Aorta (tissue), 5 donors: ENCODE results near the gene KIF27. TPM values are rescaled to one million over a fixed set of nuclear protein-coding genes. Genes with fewer than 3 reads are reported as not detected.
"Not testable (repeated sequence)": the region's sequence is repeated elsewhere in the genome, so short reads cannot be mapped to it uniquely, and the experiment has no call there.

ENCODE experiments used
- ATAC-seq: fragments of 200-7000 bp; cut with Tn5 transposase; one replicate; pipeline ENCODE4 v1.9.1; 2022; ENCODE audit warnings: moderate library complexity; ENCODE audit not compliant: low FRiP score
- DNase-seq, 2 donors: peaks; one replicate each; pipeline ENCODE4 v3.0.0-alpha.2; 2020
- H3K27ac ChIP-seq, 2 donors: one replicate each; pipeline ENCODE4 v1.5.1; 2013; ENCODE audit warnings: low read length in 2 of 2, mild to moderate bottlenecking in 2 of 2, moderate library complexity in 2 of 2, control low read depth in 1 of 2, inconsistent platforms in 1 of 2, low read depth in 1 of 2
- H3K27me3 ChIP-seq, 2 donors: one replicate each; pipeline ENCODE4 v1.6.1; 2013; ENCODE audit warnings: control low read depth in 1 of 2, low read length in 1 of 2, mild to moderate bottlenecking in 1 of 2, moderate library complexity in 1 of 2; ENCODE audit not compliant: insufficient read depth in 2 of 2, control insufficient read depth in 1 of 2
- H3K36me3 ChIP-seq, 2 donors: one replicate each; pipeline ENCODE4 v1.6.1; 2013; ENCODE audit warnings: control low read depth in 1 of 2, low read length in 1 of 2, mild to moderate bottlenecking in 1 of 2; ENCODE audit not compliant: insufficient read depth in 2 of 2, control insufficient read depth in 1 of 2
- H3K4me1 ChIP-seq, 2 donors: one replicate each; pipeline ENCODE4 v1.6.1; 2013; ENCODE audit warnings: low read length in 2 of 2, control low read depth in 1 of 2, mild to moderate bottlenecking in 1 of 2, moderate library complexity in 1 of 2; ENCODE audit not compliant: insufficient read depth in 2 of 2, control insufficient read depth in 1 of 2
- H3K4me3 ChIP-seq, 2 donors: one replicate each; pipeline ENCODE4 v1.5.1; 2013; ENCODE audit warnings: low read length in 2 of 2, control low read depth in 1 of 2, mild to moderate bottlenecking in 1 of 2
- H3K9me3 ChIP-seq: one replicate; pipeline ENCODE4 v1.6.1; 2013; ENCODE audit warnings: mild to moderate bottlenecking, low read length; ENCODE audit not compliant: control insufficient read depth
- WGBS, 2 donors: extraction: QIAGEN DNeasy Blood & Tissue Kit; methylation state at CpG; one replicate each; pipeline ENCODE4 v1.1.7; 2013; 5-methylcytosine and 5-hydroxymethylcytosine counted together
- intact Hi-C, 2 donors: fragments of 100-400 bp; cut with DNase I; formaldehyde crosslinking; loops; one replicate each; pipeline versions ENCODE4 v1.14.2 to v1.15.0; 2022
- polyA plus RNA-seq, 2 donors: library from polyadenylated mRNA; stranded (reverse); fragments of 200-250 nt; gene quantifications; one replicate each; pipeline ENCODE4 v1.2.3, GENCODE V29; 2013
- total RNA-seq, 2 donors: library from RNA; stranded (reverse); fragmentation: NEBNext Ultra II Directional; extraction: Animal tissue kit (Norgen Biotek cat#: 25700); gene quantifications; one replicate each; pipeline ENCODE4 v1.2.1, GENCODE V29; 2021
- donor health status: healthy with polysubstance abuse.
- donor health status: Bipolar disorder and iron deficiency.
- donor health status: DM: no; HTN: no; CAD: no.
- donor health status: DM: no; HTN: no; CAD: no.
- donor health status: DM: yes; HTN: yes; CAD: no.

The KIF27 gene
- total and polyA plus RNA-seq, 4 donors = 0.25 to 8.0 (median 4.3) TPM

GRCh38 chr9:83849895-83850294, 71.3 kb downstream of the KIF27 start:
- intact Hi-C loops, H3K27me3 ChIP-seq, H3K4me1 ChIP-seq, H3K36me3 ChIP-seq, ATAC-seq, H3K9me3 ChIP-seq, H3K27ac ChIP-seq, DNase-seq, H3K4me3 ChIP-seq: not testable (repeated sequence)
- WGBS, 2 donors = 95 to 98% methylated on average over 8 of the region's 8 CpGs

DNA sequence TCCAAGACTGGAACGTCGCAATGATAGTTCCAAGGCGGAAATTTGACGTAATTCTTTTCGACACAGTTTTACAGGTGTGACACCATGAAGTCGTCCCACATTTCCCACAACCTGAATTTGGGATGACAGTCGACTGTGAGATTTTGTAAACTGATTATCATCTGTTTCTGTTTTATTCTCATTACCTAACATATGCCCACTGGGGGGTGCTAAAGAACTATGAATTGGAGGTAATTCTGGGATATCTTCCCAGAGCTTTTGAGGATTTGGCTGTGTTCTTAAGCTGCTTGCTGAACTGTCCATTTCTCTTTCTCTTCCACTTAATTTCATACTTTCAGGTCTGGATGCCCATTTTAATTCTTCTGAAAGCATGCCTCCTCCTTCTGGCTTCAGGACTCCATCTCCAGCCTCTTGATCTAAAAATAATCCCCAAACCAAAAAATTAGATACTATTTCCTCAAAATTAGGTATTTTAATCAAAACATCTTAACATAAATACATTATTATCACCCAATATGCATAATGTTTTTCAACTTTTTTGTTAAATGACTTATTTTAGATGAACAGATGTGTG, 84.1 kb downstream of the KIF27 start:
- H3K27ac ChIP-seq, H3K4me1 ChIP-seq, H3K36me3 ChIP-seq, H3K9me3 ChIP-seq, H3K4me3 ChIP-seq, DNase-seq, intact Hi-C loops, H3K27me3 ChIP-seq: not testable (repeated sequence)
- peak; percentile 60 for ATAC-seq
- WGBS, 2 donors = 65 to 69% methylated on average over 6 to 7 of the region's 7 CpGs

DNA sequence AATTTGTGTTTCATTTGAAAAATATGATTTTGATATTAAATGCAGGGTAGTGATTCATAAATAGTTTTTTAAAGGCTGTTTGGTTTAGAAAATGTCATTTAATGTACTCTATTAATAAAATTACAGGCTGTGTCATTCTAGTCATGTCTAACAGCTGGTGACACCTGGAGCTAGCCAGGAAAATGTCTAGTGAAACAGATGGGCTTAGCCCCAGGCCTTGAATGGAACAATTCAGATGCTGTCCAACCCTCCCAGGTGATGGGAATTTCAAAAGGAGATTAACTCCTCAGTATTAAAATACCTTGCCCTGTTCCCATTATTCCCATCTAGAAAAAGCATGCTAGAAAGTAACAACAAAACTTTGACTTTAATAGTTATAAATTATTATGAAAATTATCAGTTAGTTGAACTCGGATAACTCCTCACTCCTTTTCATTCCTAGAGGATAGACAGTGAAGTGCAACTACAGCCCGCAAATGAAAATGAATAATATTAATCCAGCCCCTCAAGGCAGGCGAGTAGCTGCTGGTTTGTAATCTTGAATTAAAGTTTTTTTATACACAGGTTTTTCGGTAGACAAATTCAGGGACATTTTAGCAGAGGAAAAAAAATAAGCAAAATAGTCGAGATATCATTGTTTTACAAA, 90.7 kb downstream of the KIF27 start:
- ATAC-seq, H3K36me3 ChIP-seq: not testable (repeated sequence)

GRCh38 chr9:83824986-83825623, 96.1 kb downstream of the KIF27 start:
- DNase-seq, H3K9me3 ChIP-seq, intact Hi-C loops, H3K27ac ChIP-seq, ATAC-seq, H3K4me3 ChIP-seq, H3K36me3 ChIP-seq, H3K4me1 ChIP-seq, H3K27me3 ChIP-seq: not testable (repeated sequence)
- WGBS, 2 donors = 79 to 86% methylated on average over 3 of the region's 3 CpGs

More for the DNA sequence above, 90.7 kb downstream of the KIF27 start:
- H3K4me3 ChIP-seq, H3K27ac ChIP-seq, H3K27me3 ChIP-seq, H3K4me1 ChIP-seq, H3K9me3 ChIP-seq, intact Hi-C loops, DNase-seq: not testable (repeated sequence)
- WGBS, 2 donors = 71 to 73% methylated on average over 5 of the region's 5 CpGs

DNA sequence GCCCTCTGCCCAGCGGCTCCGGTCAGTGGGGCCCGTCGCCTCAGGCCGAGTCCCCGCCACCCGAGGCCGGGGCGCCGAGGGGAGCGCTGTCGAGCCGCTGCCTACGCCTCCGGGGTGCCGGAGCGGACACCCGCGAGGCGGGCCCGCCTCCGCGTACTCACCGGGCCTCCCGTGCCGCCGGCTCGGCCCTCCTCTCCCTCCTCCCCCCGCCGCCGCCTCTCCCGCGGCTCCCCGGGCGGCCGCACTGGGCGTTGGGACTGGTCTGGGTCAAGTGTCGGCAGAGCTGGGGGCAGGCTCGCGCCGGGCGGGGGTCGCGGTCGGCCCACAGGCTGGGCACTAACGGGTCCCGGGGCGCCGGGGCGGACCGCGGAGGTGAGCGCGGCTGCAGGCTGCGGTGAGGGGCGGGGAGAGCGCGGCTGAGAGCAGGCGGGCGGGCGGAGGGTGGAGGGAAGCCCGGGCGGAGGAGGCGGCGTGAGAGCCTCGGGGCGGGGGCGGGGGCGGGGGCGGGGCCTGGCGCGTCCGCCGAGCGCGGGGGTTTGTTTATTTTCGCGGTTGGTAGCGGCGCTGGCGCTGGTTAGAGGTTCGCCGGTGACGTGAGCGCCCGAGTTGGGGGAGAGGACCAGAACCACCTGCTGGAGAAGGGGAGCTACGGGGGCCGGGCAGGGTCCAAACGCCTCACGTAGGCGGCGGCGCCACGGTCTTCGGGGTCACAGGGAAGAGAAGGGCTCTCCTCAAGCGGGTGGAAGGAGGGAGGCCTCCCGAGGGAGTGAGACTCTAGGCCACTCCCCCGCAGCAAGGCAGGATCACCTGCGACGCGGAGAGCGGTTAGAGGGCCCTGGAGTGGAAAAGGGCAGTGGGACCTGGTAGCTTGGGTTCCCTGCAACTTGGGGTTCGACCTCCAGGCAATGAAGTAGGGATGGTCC, 103.6 kb downstream of the KIF27 start, which contains the start of gene GKAP1:
GKAP1 (minus strand) TSS at position 414 of the 923 bp plus-strand sequence. CDS start 11,252 bp downstream, outside the sequence.
- Histone ChIP-seq H3K27ac (peak within 1 kb of the TSS in 1 of 2 donors; percentile 64), H3K4me3 (peak within 1 kb of the TSS; percentile 27 to 65)
- 1% methylated on average over 19 to 103 of the region's 103 CpGs for WGBS, 2 donors
- H3K4me1 ChIP-seq, H3K36me3 ChIP-seq, H3K9me3 ChIP-seq, H3K27me3 ChIP-seq, intact Hi-C loops: not testable (repeated sequence)
- DNase-seq (peak; percentile 81 to 90), ATAC-seq (peak; percentile 91)

GRCh38 chr9:83817011-83817355, 104.2 kb downstream of the KIF27 start:
- H3K27me3 ChIP-seq, intact Hi-C loops, DNase-seq, H3K9me3 ChIP-seq, H3K4me1 ChIP-seq, H3K36me3 ChIP-seq, ATAC-seq: not testable (repeated sequence)
- Histone ChIP-seq H3K4me3 (peak overlapping the region; percentile 27 to 65), H3K27ac (peak overlapping the region in 1 of 2 donors; percentile 49)
- 0% methylated on average over 28 to 38 of the region's 38 CpGs for WGBS, 2 donors

GRCh38 chr9:83815120-83815519, 106.1 kb downstream of the KIF27 start:
- H3K4me1 ChIP-seq, H3K27me3 ChIP-seq, H3K4me3 ChIP-seq, H3K27ac ChIP-seq, DNase-seq, ATAC-seq, H3K9me3 ChIP-seq, intact Hi-C loops, H3K36me3 ChIP-seq: not testable (repeated sequence)
- 98% methylated on average over 4 of the region's 4 CpGs for WGBS, 2 donors

DNA sequence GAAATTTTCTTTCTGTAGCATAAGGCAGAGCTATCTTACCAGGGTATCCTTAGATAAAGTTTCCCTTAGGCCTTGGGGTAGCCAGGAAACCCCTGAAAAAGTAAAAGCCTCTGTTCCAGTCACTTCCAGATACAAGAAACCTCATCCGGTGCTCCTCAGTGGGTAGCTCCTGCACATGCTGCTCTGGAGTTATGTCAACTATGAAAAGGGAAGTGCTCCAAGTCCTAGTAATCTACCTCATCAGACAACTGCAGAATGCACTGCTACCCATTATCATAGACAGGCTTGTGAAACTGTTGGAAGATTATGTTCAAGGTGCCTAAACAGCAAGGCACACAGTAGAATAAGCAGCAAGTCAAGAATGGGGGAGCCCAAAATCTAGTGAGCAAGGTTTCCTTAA, 112.0 kb downstream of the KIF27 start:
- WGBS, 2 donors = 30 to 75% methylated on average over 1 of the region's 1 CpG
- H3K27ac ChIP-seq, ATAC-seq, intact Hi-C loops, H3K4me1 ChIP-seq, H3K4me3 ChIP-seq, H3K9me3 ChIP-seq, H3K27me3 ChIP-seq, DNase-seq, H3K36me3 ChIP-seq: not testable (repeated sequence)
